Measurements from ENCODE around the gene A1BG. TPM values are rescaled to one million over a fixed set of nuclear protein-coding genes. Genes with fewer than 3 reads are reported as not detected.

A1BG gene
- total and polyA plus RNA-seq, 2 of the 13 experiments (the other 11 are each of a cell fraction or from before 2014, with no cell fraction given) = 14.7 to 41.4 TPM

- Histone ChIP-seq H3K9me3 (ENCODE audit: low read length) (no peaks in the 10 kb centered on the region), H3K4me3 (replicated peaks in 1 of 3; ENCODE audit: insufficient read depth in 1 of 3, low read depth in 2 of 3, low read length in 3 of 3) (no peak overlapping the region), H3K79me2 (ENCODE audit: insufficient read depth, low read length) (peaks cover 18% of the 10 kb centered on the region), H3K9ac (ENCODE audit: insufficient read depth, low read depth, low read length) (no peak overlapping the region), H3K27ac (ENCODE audit: extremely low read length, insufficient read depth, low read length) (no peak overlapping the region), H2AFZ (ENCODE audit: low read length) (no peak overlapping the region), H3K4me2 (ENCODE audit: low read depth, low read length) (no peak overlapping the region), H4K20me1 (ENCODE audit: insufficient read depth, low read length) (peaks cover 10% of the 10 kb centered on the region), H3K4me1 (ENCODE audit: insufficient read depth, low read length) (peaks cover 37% of the 10 kb centered on the region), H3K36me3 (replicated peaks in 1 of 2; ENCODE audit: control insufficient read depth in 1 of 2, insufficient read depth in 2 of 2, low read length in 2 of 2) (peaks cover 0 to 4% of the 10 kb centered on the region in 2 experiments; a peak in 2 of 5 replicates), H3K27me3 (ENCODE audit: control insufficient read depth in 1 of 2, insufficient read depth in 2 of 2, low read length in 2 of 2) (no peaks in the 10 kb centered on the region; a peak in 1 of 5 replicates)
- no peak for ATAC-seq
- TF ChIP-seq NR1H2 (CRISPR knock-in tag; IDR thresholded peaks at IDR 0.05; ENCODE audit: borderline replicate concordance, low read depth) (no peak), RBM22 (optimal IDR thresholded peaks at IDR 0.05; ENCODE audit: low read length) (peak; percentile 42), ZNF644 (CRISPR knock-in tag; IDR thresholded peaks at IDR 0.05; ENCODE audit: low read depth) (no peak)
- in situ Hi-C loops (cut with HindIII; ENCODE audit: extremely low pct_ligation_motif_present, low pct_unique_long_range_greater_than_20kb) (no loop called here), intact Hi-C loops (cut with micrococcal nuclease; ENCODE audit: unreplicated experiment) (no loop called here)
- FAIRE-seq = no peak
- CTCF ChIA-PET (ENCODE audit: low intra/inter-chr PET ratio, low total read pairs) = no interaction called here
- BruUV-seq (replicated peaks) = no TSS peak
- WGBS (ENCODE audit: low lambda C conversion rate) = 100% methylated on average over 2 of the region's 6 CpGs
- POLR2A ChIA-PET = no interaction called here
- DNase-seq (ENCODE audit: low spot score) = no peak
These were observed 29.8 kb upstream of the A1BG start for GRCh38 chr19:58382997-58383603.

- Histone ChIP-seq H3K9me3 (ENCODE audit: low read length) (no peaks in the 10 kb centered on the region), H3K27me3 (ENCODE audit: control insufficient read depth in 1 of 2, insufficient read depth in 2 of 2, low read length in 2 of 2) (no peaks in the 10 kb centered on the region), H3K9ac (ENCODE audit: insufficient read depth, low read depth, low read length) (peak overlapping the region; percentile 84), H3K27ac (ENCODE audit: extremely low read length, insufficient read depth, low read length) (peak overlapping the region; percentile 86), H2AFZ (ENCODE audit: low read length) (no peak overlapping the region), H3K4me2 (ENCODE audit: low read depth, low read length) (peak overlapping the region; percentile 100), H3K4me1 (ENCODE audit: insufficient read depth, low read length) (peaks cover 32% of the 10 kb centered on the region), H4K20me1 (ENCODE audit: insufficient read depth, low read length) (no peaks in the 10 kb centered on the region), H3K36me3 (replicated peaks in 1 of 2; ENCODE audit: control insufficient read depth in 1 of 2, insufficient read depth in 2 of 2, low read length in 2 of 2) (no peaks in the 10 kb centered on the region), H3K79me2 (ENCODE audit: insufficient read depth, low read length) (peaks cover 8% of the 10 kb centered on the region), H3K4me3 (replicated peaks in 1 of 3; ENCODE audit: insufficient read depth in 1 of 3, low read depth in 2 of 3, low read length in 3 of 3) (peak overlapping the region; percentile 56 to 81 (median 74))
- ATAC-seq (no peak), FAIRE-seq (no peak), DNase-seq (ENCODE audit: low spot score) (no peak)
- in situ Hi-C loops (cut with HindIII; ENCODE audit: extremely low pct_ligation_motif_present, low pct_unique_long_range_greater_than_20kb) = no loop called here
- BruUV-seq (replicated peaks) = no TSS peak
- 31% methylated on average over 26 of the region's 26 CpGs for WGBS (ENCODE audit: low lambda C conversion rate)
- intact Hi-C loops (cut with micrococcal nuclease; ENCODE audit: unreplicated experiment) = loop anchor here (2.0 kb wide), 1 partner anchor 19 kb away; the partner anchor contains the start of gene ZNF497
- ChIA-PET CTCF (ENCODE audit: low intra/inter-chr PET ratio, low total read pairs) (no interaction called here), POLR2A (interaction anchor here (0.5 to 1.6 kb wide), 5 partner anchors 19 to 138 kb away, joined by 3 to 8 read pairs (median 4); partner anchors contain the start of genes ZBTB45, ZNF497, ZNF584 and ZSCAN22)
- no peak for TF ChIP-seq ZNF687 (CRISPR knock-in tag; IDR thresholded peaks at IDR 0.05)
- no peak for TF ChIP-seq ZNF672 (CRISPR knock-in tag; IDR thresholded peaks at IDR 0.05)
- TF ChIP-seq XRCC5 (optimal IDR thresholded peaks at IDR 0.05; ENCODE audit: low read length) = no peak
- TF ChIP-seq ZNF770 (CRISPR knock-in tag; IDR thresholded peaks at IDR 0.05) = peak; percentile 21; the same call in 1 of the 2 replicates
- TF ChIP-seq HNF1B (CRISPR knock-in tag; IDR thresholded peaks at IDR 0.05) = no peak
These were observed 28.3 kb upstream of the A1BG start for GRCh38 chr19:58381460-58382212.
